GM12878 (cell line): ENCODE results near the gene HINT3. TPM values are rescaled to one million over a fixed set of nuclear protein-coding genes. Genes with fewer than 3 reads are reported as not detected.

Experiments used
- ATAC-seq: fragments of 200-7000 bp; cut with Tn5 transposase; 3 replicates; pipeline ENCODE4 v1.9.1; 2020; ENCODE audit warnings: mild to moderate bottlenecking, moderate library complexity
- BruUV-seq: library from RNA; stranded (reverse); fragments of 400-500 nt; replicated peaks from 2 replicates; lab custom pipeline; 2021; lab: Mats Ljungman, UMichigan
- CTCF ChIA-PET: fragments of 300-600 bp; sonication (Branson Sonifier 250); formaldehyde crosslinking; extraction: SDS; loops from one replicate; lab custom pipeline; 2021; ENCODE audit warnings: inconsistent platforms; lab: Yijun Ruan, JAX
- POLR2A ChIA-PET: fragments of 350-600 bp; formaldehyde crosslinking; extraction: SDS; loops from one replicate; lab custom pipeline; 2021; ENCODE audit warnings: inconsistent platforms; lab: Charles Lee
- RAD21 ChIA-PET: fragments of 300-600 bp; sonication (Branson Sonifier 250); formaldehyde crosslinking; loops from one replicate; lab custom pipeline; 2023; ENCODE audit warnings: antibody characterized with exemption; ENCODE audit not compliant: unreplicated experiment; lab: Charles Lee
- SMC1A ChIA-PET: fragments of 300-600 bp; sonication (Branson Sonifier 250); formaldehyde crosslinking; loops from one replicate; lab custom pipeline; 2023; ENCODE audit not compliant: unreplicated experiment, uncharacterized antibody; lab: Charles Lee
- DNase-seq: peaks from one replicate; pipeline ENCODE4 v3.0.0-alpha.2; 2011; ENCODE audit warnings: low read depth, low spot score
- FAIRE-seq: peaks from 3 replicates; lab custom pipeline; 2011; peaks lifted over from hg19 to GRCh38; lab: Jason Lieb, UNC
- H2AFZ ChIP-seq: 2 replicates; pipeline ENCODE4 v1.6.0; 2011; ENCODE audit warnings: low read depth, low read length, control low read depth; ENCODE audit not compliant: control insufficient read depth
- H3K27ac ChIP-seq: 2 replicates; pipeline ENCODE4 v1.5.1; 2011; ENCODE audit warnings: control low read depth; ENCODE audit not compliant: control insufficient read depth, insufficient read depth
- H3K27me3 ChIP-seq, 2 experiments: replicated peaks in 1 of 2; 2 replicates each; pipeline versions ENCODE4 v1.6.0 to v1.6.1; 2011; ENCODE audit warnings: low read length in 1 of 2; ENCODE audit not compliant: control insufficient read depth in 2 of 2, insufficient read depth in 2 of 2
- H3K36me3 ChIP-seq, 2 experiments: 2 replicates each; pipeline ENCODE4 v1.5.1; 2011; ENCODE audit warnings: low read length in 1 of 2; ENCODE audit not compliant: control insufficient read depth in 2 of 2, insufficient read depth in 2 of 2
- H3K4me1 ChIP-seq: 2 replicates; pipeline ENCODE4 v1.6.1; 2011; ENCODE audit warnings: mild to moderate bottlenecking, low read length, moderate library complexity, mixed read lengths; ENCODE audit not compliant: control insufficient read depth, insufficient read depth
- H3K4me2 ChIP-seq: 2 replicates; pipeline ENCODE4 v1.6.0; 2011; ENCODE audit warnings: control low read depth; ENCODE audit not compliant: control insufficient read depth, insufficient read depth
- H3K4me3 ChIP-seq: fragments of 200-600 bp; sonication (generic); 2 replicates; pipeline ENCODE4 v1.5.1; 2016
- H3K79me2 ChIP-seq: 2 replicates; pipeline ENCODE4 v1.6.0; 2011; ENCODE audit warnings: low read length; ENCODE audit not compliant: control insufficient read depth, insufficient read depth
- H3K9ac ChIP-seq: 2 replicates; pipeline ENCODE4 v1.8.0; 2011; ENCODE audit warnings: low read length, control low read depth, mixed read lengths; ENCODE audit not compliant: control insufficient read depth, insufficient read depth
- H3K9me3 ChIP-seq: replicated peaks from 3 replicates; pipeline ENCODE4 v1.5.1; 2011; ENCODE audit warnings: mild to moderate bottlenecking, low read length; ENCODE audit not compliant: control insufficient read depth, insufficient read depth
- H4K20me1 ChIP-seq: 2 replicates; pipeline ENCODE4 v1.6.0; 2011; ENCODE audit not compliant: control insufficient read depth, insufficient read depth
- ATF7 ChIP-seq: fragments of 450-650 bp; IDR thresholded peaks from 2 replicates; pipeline ENCODE4 v1.6.1; 2016; ENCODE audit warnings: low read depth, mild to moderate bottlenecking
- BHLHE40 ChIP-seq, 2 experiments: fragments of 450-650 bp in 1 of 2; IDR thresholded peaks; 2 replicates each; pipeline ENCODE4 v1.6.1; 2011 to 2017; ENCODE audit warnings: low read depth in 2 of 2, borderline replicate concordance in 1 of 2, improper control_type of control experiment in 1 of 2, low read length in 1 of 2, mild to moderate bottlenecking in 1 of 2
- CBX3 ChIP-seq: fragments of 200-600 bp; sonication (generic); IDR thresholded peaks from 2 replicates; pipeline ENCODE4 v1.6.1; 2016; ENCODE audit warnings: low read depth, borderline replicate concordance
- FOS ChIP-seq: IDR thresholded peaks from 3 replicates; pipeline ENCODE4 v1.6.1; 2011; ENCODE audit warnings: borderline replicate concordance; ENCODE audit not compliant: insufficient read length; ENCODE audit errors: extremely low read depth
- IRF4 ChIP-seq: IDR thresholded peaks from 2 replicates; pipeline ENCODE4 v1.6.1; 2011; ENCODE audit warnings: low read depth, low read length
- JUND ChIP-seq: IDR thresholded peaks from 2 replicates; pipeline ENCODE4 v1.6.1; 2012; ENCODE audit warnings: low read depth, mild to moderate bottlenecking, low read length, improper control_type of control experiment, moderate library complexity
- MXI1 ChIP-seq: fragments of 150-350 bp; IDR thresholded peaks from 2 replicates; pipeline ENCODE4 v1.6.1; 2011; ENCODE audit warnings: low read depth, mild to moderate bottlenecking, inconsistent platforms, low read length, improper control_type of control experiment
- NFYB ChIP-seq: IDR thresholded peaks from 2 replicates; pipeline ENCODE4 v1.6.1; 2011; ENCODE audit warnings: low read depth, mild to moderate bottlenecking, low read length, improper control_type of control experiment, moderate library complexity; ENCODE audit not compliant: insufficient read depth
- RB1 ChIP-seq: fragments of 450-650 bp; formaldehyde crosslinking; IDR thresholded peaks from 2 replicates; pipeline ENCODE4 v1.6.1; 2017; ENCODE audit warnings: mild to moderate bottlenecking, borderline replicate concordance
- USF2 ChIP-seq: IDR thresholded peaks from 2 replicates; pipeline ENCODE4 v1.6.1; 2011; ENCODE audit warnings: low read depth, low read length, improper control_type of control experiment, borderline replicate concordance
- ZNF384 ChIP-seq: IDR thresholded peaks from 2 replicates; pipeline ENCODE4 v1.6.1; 2012; ENCODE audit warnings: low read depth, mild to moderate bottlenecking, low read length, improper control_type of control experiment, borderline replicate concordance
- WGBS: methylation state at CpG from one replicate; pipeline ENCODE4 v1.1.6; 2016; ENCODE audit warnings: low lambda C conversion rate; ENCODE audit not compliant: insufficient replicate concordance, insufficient coverage; ENCODE audit errors: missing lambda C conversion rate; 5-methylcytosine and 5-hydroxymethylcytosine counted together
- in situ Hi-C: fragments of 300-500 bp; cut with MboI; formaldehyde crosslinking; loops from 9 replicates; pipeline ENCODE4 v1.14.3; 2018; ENCODE audit warnings: mixed read lengths
- intact Hi-C: fragments of 100-400 bp; cut with micrococcal nuclease; formaldehyde crosslinking; loops from one replicate; pipeline ENCODE4 v1.14.2; 2022; ENCODE audit not compliant: unreplicated experiment
- polyA plus RNA-seq, 11 experiments: library from polyadenylated mRNA; depleted of rRNA in 4 of 11; unstranded in 6 of 11; stranded (reverse) in 5 of 11; fragments of >200 nt; fragmentation: Nextera tagmentation in 4 of 11; fragmentation: Illumina TruSeq in 1 of 11; extraction: Ambion mirVana in 4 of 11; extraction: Trizol in 1 of 11; gene quantifications; 1 replicate in 1 of 11; 2 replicates in 10 of 11; pipeline versions ENCODE4 v1.2.1 to v1.2.3, GENCODE V29; 2011 to 2016; ENCODE audit warnings: inconsistent platforms in 2 of 11, missing spikeins in 2 of 11, low read depth in 1 of 11
- total RNA-seq, 4 experiments: library from RNA; depleted of rRNA in 3 of 4; stranded (reverse); fragments of >200 nt in 3 of 4; fragmentation: Illumina TruSeq in 1 of 4; extraction: Trizol in 1 of 4; gene quantifications; 2 replicates each; pipeline versions ENCODE4 v1.2.1 to v1.2.3, GENCODE V29; 2013 to 2021
- TF ChIP-seq, protein P1 (sequence below): IDR thresholded peaks from 2 replicates; pipeline ENCODE4 v1.6.1; 2012; ENCODE audit warnings: improper control_type of control experiment, low read depth, low read length; ENCODE audit not compliant: insufficient replicate concordance
- TF ChIP-seq, protein P2 (sequence below): IDR thresholded peaks from 2 replicates; pipeline ENCODE4 v1.6.1; 2011; ENCODE audit warnings: borderline replicate concordance, low read depth, mild to moderate bottlenecking, moderate library complexity, low read length; ENCODE audit not compliant: insufficient read depth, poor library complexity, severe bottlenecking

HINT3 gene
- total and polyA plus RNA-seq, 10 of the 15 experiments (the other 5 are each of a cell fraction or from before 2014, with no cell fraction given) = 0.72 to 9.1 (median 5.4) TPM

- Histone ChIP-seq H3K27me3 (no peaks in the 10 kb centered on the region), H3K79me2 (peaks cover 17% of the 10 kb centered on the region), H3K9ac (no peak overlapping the region), H3K4me3 (no peak overlapping the region), H3K27ac (no peak overlapping the region), H3K4me1 (peaks cover 5% of the 10 kb centered on the region), H3K9me3 (no peaks in the 10 kb centered on the region)
- intact Hi-C loops = no loop called here
- FAIRE-seq (no peak), ATAC-seq (no peak)
- 67% methylated on average over 3 of the region's 3 CpGs for WGBS
- no peak for TF ChIP-seq RB1
- TF ChIP-seq, protein P1, sequence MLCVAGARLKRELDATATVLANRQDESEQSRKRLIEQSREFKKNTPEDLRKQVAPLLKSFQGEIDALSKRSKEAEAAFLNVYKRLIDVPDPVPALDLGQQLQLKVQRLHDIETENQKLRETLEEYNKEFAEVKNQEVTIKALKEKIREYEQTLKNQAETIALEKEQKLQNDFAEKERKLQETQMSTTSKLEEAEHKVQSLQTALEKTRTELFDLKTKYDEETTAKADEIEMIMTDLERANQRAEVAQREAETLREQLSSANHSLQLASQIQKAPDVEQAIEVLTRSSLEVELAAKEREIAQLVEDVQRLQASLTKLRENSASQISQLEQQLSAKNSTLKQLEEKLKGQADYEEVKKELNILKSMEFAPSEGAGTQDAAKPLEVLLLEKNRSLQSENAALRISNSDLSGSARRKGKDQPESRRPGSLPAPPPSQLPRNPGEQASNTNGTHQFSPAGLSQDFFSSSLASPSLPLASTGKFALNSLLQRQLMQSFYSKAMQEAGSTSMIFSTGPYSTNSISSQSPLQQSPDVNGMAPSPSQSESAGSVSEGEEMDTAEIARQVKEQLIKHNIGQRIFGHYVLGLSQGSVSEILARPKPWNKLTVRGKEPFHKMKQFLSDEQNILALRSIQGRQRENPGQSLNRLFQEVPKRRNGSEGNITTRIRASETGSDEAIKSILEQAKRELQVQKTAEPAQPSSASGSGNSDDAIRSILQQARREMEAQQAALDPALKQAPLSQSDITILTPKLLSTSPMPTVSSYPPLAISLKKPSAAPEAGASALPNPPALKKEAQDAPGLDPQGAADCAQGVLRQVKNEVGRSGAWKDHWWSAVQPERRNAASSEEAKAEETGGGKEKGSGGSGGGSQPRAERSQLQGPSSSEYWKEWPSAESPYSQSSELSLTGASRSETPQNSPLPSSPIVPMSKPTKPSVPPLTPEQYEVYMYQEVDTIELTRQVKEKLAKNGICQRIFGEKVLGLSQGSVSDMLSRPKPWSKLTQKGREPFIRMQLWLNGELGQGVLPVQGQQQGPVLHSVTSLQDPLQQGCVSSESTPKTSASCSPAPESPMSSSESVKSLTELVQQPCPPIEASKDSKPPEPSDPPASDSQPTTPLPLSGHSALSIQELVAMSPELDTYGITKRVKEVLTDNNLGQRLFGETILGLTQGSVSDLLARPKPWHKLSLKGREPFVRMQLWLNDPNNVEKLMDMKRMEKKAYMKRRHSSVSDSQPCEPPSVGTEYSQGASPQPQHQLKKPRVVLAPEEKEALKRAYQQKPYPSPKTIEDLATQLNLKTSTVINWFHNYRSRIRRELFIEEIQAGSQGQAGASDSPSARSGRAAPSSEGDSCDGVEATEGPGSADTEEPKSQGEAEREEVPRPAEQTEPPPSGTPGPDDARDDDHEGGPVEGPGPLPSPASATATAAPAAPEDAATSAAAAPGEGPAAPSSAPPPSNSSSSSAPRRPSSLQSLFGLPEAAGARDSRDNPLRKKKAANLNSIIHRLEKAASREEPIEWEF = no peak
- TF ChIP-seq ATF7 = no peak
- TF ChIP-seq CBX3 = no peak
- TF ChIP-seq, protein P2, sequence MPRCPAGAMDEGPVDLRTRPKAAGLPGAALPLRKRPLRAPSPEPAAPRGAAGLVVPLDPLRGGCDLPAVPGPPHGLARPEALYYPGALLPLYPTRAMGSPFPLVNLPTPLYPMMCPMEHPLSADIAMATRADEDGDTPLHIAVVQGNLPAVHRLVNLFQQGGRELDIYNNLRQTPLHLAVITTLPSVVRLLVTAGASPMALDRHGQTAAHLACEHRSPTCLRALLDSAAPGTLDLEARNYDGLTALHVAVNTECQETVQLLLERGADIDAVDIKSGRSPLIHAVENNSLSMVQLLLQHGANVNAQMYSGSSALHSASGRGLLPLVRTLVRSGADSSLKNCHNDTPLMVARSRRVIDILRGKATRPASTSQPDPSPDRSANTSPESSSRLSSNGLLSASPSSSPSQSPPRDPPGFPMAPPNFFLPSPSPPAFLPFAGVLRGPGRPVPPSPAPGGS = no peak
- TF ChIP-seq FOS = no peak
- TF ChIP-seq ZNF384 = no peak
- no peak for TF ChIP-seq USF2
- TF ChIP-seq MXI1 = no peak
- TF ChIP-seq IRF4 = no peak
- TF ChIP-seq NFYB = no peak
- TF ChIP-seq BHLHE40 (IDR thresholded peaks at IDR 0.05; ENCODE audit: borderline replicate concordance in 1 of 2, low read depth in 2 of 2, low read length in 1 of 2) = no peak
- TF ChIP-seq JUND = no peak
- TF ChIP-seq, all 136 proteins: peak for 0
- Histone ChIP-seq H3K36me3 (no peaks in the 10 kb centered on the region), H3K4me2 (no peak overlapping the region), H2AFZ (no peak overlapping the region), H4K20me1 (no peaks in the 10 kb centered on the region)
- ChIA-PET CTCF (interaction anchor here (1.1 to 15.3 kb wide), 6 partner anchors 9 to 173 kb away, joined by 3 to 505 read pairs (median 10); partner anchors contain the start of genes NCOA7 and TRMT11), SMC1A (interaction anchor here (0.6 to 4.4 kb wide), 5 partner anchors 9 to 599 kb away, joined by 3 to 23 read pairs (median 11); no protein-coding TSS in a partner anchor), POLR2A (interaction anchor here (1.4 kb wide), 1 partner anchor 10 kb away, joined by 5 read pairs; no protein-coding TSS in a partner anchor), RAD21 (interaction anchor here (0.8 to 1.4 kb wide), 3 partner anchors 12 to 180 kb away, joined by 3 to 6 read pairs (median 5); no protein-coding TSS in a partner anchor)
- DNase-seq = no peak
- BruUV-seq = no TSS peak
- in situ Hi-C loops = no loop called here
Observed at GRCh38 chr6:125961117-125961516, 4.5 kb downstream of the HINT3 start.
